Hepatocyte (in vitro differentiated cells): ENCODE results near the gene FASN. TPM values are rescaled to one million over a fixed set of nuclear protein-coding genes. Genes with fewer than 3 reads are reported as not detected.

Source experiments
- DNase-seq: peaks from one replicate; pipeline ENCODE4 v3.0.0-alpha.2; 2016; ENCODE audit warnings: low spot score
- H2AFZ ChIP-seq: fragments of 200-600 bp; sonication (generic); 2 replicates; pipeline ENCODE4 v1.6.0; 2016; ENCODE audit warnings: antibody characterized with exemption, mild to moderate bottlenecking
- H3K27ac ChIP-seq: fragments of 200-600 bp; sonication (generic); 2 replicates; pipeline ENCODE4 v1.5.1; 2016; ENCODE audit warnings: mild to moderate bottlenecking
- H3K27me3 ChIP-seq: fragments of 200-600 bp; sonication (generic); 2 replicates; pipeline ENCODE4 v1.6.1; 2016
- H3K36me3 ChIP-seq: fragments of 200-600 bp; sonication (generic); replicated peaks from 2 replicates; pipeline ENCODE4 v1.5.1; 2016; ENCODE audit warnings: low read depth; ENCODE audit not compliant: insufficient read depth
- H3K4me1 ChIP-seq: fragments of 200-600 bp; sonication (generic); 2 replicates; pipeline ENCODE4 v1.5.1; 2016; ENCODE audit warnings: mild to moderate bottlenecking, moderate library complexity; ENCODE audit not compliant: insufficient read depth
- H3K4me2 ChIP-seq: fragments of 200-600 bp; sonication (generic); 2 replicates; pipeline ENCODE4 v1.6.0; 2016
- H3K4me3 ChIP-seq: fragments of 200-600 bp; sonication (generic); 2 replicates; pipeline ENCODE4 v1.5.1; 2016; ENCODE audit warnings: mild to moderate bottlenecking
- H3K79me2 ChIP-seq: fragments of 200-600 bp; sonication (generic); 2 replicates; pipeline ENCODE4 v1.6.0; 2017; ENCODE audit warnings: mild to moderate bottlenecking
- H3K9me2 ChIP-seq: fragments of 200-600 bp; sonication (generic); replicated peaks from 2 replicates; pipeline ENCODE4 v1.6.0; 2017; ENCODE audit warnings: mild to moderate bottlenecking; ENCODE audit not compliant: insufficient read depth
- H3K9me3 ChIP-seq: fragments of 200-600 bp; sonication (generic); 2 replicates; pipeline ENCODE4 v1.5.1; 2016; ENCODE audit warnings: low read depth, mild to moderate bottlenecking
- H4K20me1 ChIP-seq: fragments of 200-600 bp; sonication (generic); 2 replicates; pipeline ENCODE4 v1.6.0; 2016; ENCODE audit warnings: mild to moderate bottlenecking; ENCODE audit not compliant: insufficient read depth, poor library complexity, severe bottlenecking
- CTCF ChIP-seq: fragments of 200-600 bp; sonication (generic); IDR thresholded peaks from 2 replicates; pipeline ENCODE4 v1.5.1; 2016; ENCODE audit warnings: antibody characterized with exemption, mild to moderate bottlenecking; ENCODE audit not compliant: poor library complexity
- EZH2 ChIP-seq: fragments of 200-600 bp; sonication (generic); IDR thresholded peaks from 2 replicates; pipeline ENCODE4 v1.6.1; 2016; ENCODE audit warnings: antibody characterized with exemption, mild to moderate bottlenecking, borderline replicate concordance
- EZH2phosphoT487 ChIP-seq: fragments of 200-600 bp; sonication (generic); IDR thresholded peaks from one replicate; pipeline ENCODE4 v1.6.1; 2018; ENCODE audit warnings: antibody characterized with exemption, mild to moderate bottlenecking, low read depth, moderate library complexity; ENCODE audit not compliant: unreplicated experiment, severe bottlenecking
- WGBS: methylation state at CpG from one replicate; pipeline ENCODE4 v1.1.6; 2016; ENCODE audit warnings: low lambda C conversion rate; ENCODE audit errors: missing lambda C conversion rate; 5-methylcytosine and 5-hydroxymethylcytosine counted together
- polyA plus RNA-seq: library from polyadenylated mRNA; unstranded; fragments of >200 nt; fragmentation: Nextera tagmentation; extraction: Ambion mirVana; gene quantifications from 2 replicates; pipeline ENCODE4 v1.2.1, GENCODE V29; 2016
- total RNA-seq: library from RNA; depleted of rRNA; stranded (reverse); fragments of >200 nt; gene quantifications from 2 replicates; pipeline ENCODE4 v1.2.3, GENCODE V29; 2014

The FASN gene
- total and polyA plus RNA-seq, 2 experiments from 2014 or later, result 77.6 to 118 TPM

GRCh38 chr17:82061047-82061925 lies 36.8 kb downstream of the FASN start:
- Histone ChIP-seq H2AFZ (no peak overlapping the region), H3K9me2 (no peaks in the 10 kb centered on the region), H3K27ac (no peak overlapping the region), H3K79me2 (peaks cover 14% of the 10 kb centered on the region), H4K20me1 (no peaks in the 10 kb centered on the region), H3K4me2 (no peak overlapping the region), H3K9me3 (no peaks in the 10 kb centered on the region), H3K4me1 (peaks cover 11% of the 10 kb centered on the region), H3K27me3 (no peaks in the 10 kb centered on the region), H3K36me3 (no peaks in the 10 kb centered on the region), H3K4me3 (no peak overlapping the region)
- no peak for DNase-seq
- no peak for TF ChIP-seq CTCF
- TF ChIP-seq EZH2phosphoT487, result no peak
- no peak for TF ChIP-seq EZH2
- 96% methylated on average over 34 of the region's 34 CpGs for WGBS

- no peaks in the 10 kb centered on the region for H3K27me3 ChIP-seq
- WGBS, result 96% methylated on average over 14 of the region's 14 CpGs
- H3K79me2 ChIP-seq, result peaks cover 8% of the 10 kb centered on the region
- H2AFZ ChIP-seq, result no peak overlapping the region
- no peak for DNase-seq
- no peak for TF ChIP-seq EZH2
- no peak for TF ChIP-seq CTCF
- no peak for TF ChIP-seq EZH2phosphoT487
- H3K9me3 ChIP-seq, result no peaks in the 10 kb centered on the region
- no peak overlapping the region for H3K4me3 ChIP-seq
- H3K27ac ChIP-seq, result no peak overlapping the region
- no peaks in the 10 kb centered on the region for H3K9me2 ChIP-seq
- no peak overlapping the region for H3K4me2 ChIP-seq
- peaks cover 7% of the 10 kb centered on the region for H3K4me1 ChIP-seq
- H4K20me1 ChIP-seq, result no peaks in the 10 kb centered on the region
- no peaks in the 10 kb centered on the region for H3K36me3 ChIP-seq
These were observed 37.4 kb downstream of the FASN start for GRCh38 chr17:82060614-82061013.

- no peak for DNase-seq
- Histone ChIP-seq H3K27me3 (no peaks in the 10 kb centered on the region), H3K9me2 (no peaks in the 10 kb centered on the region), H3K4me3 (no peak overlapping the region), H3K27ac (no peak overlapping the region), H4K20me1 (no peaks in the 10 kb centered on the region), H3K4me2 (no peak overlapping the region), H2AFZ (no peak overlapping the region), H3K4me1 (peaks cover 7% of the 10 kb centered on the region), H3K79me2 (peaks cover 4% of the 10 kb centered on the region), H3K36me3 (no peaks in the 10 kb centered on the region), H3K9me3 (no peaks in the 10 kb centered on the region)
- TF ChIP-seq CTCF (no peak), EZH2 (no peak), EZH2phosphoT487 (no peak)
- 89% methylated on average over 16 of the region's 16 CpGs for WGBS
These were observed 38.0 kb downstream of the FASN start for GRCh38 chr17:82060001-82060380.
